Endothelial cell of umbilical vein (primary cell): Measurements from ENCODE around the gene EPHX1. TPM values are rescaled to one million over a fixed set of nuclear protein-coding genes. Genes with fewer than 3 reads are reported as not detected.

Experiments
- BruUV-seq: library from RNA; stranded (reverse); fragments of 400-500 nt; replicated peaks from 2 replicates; lab custom pipeline; 2021; lab: Mats Ljungman, UMichigan
- CTCF ChIA-PET: fragments of 300-600, 350-600 bp; sonication (Branson Sonifier 250); formaldehyde crosslinking; loops from one replicate; lab custom pipeline; 2021; ENCODE audit warnings: antibody characterized with exemption, inconsistent platforms; lab: Charles Lee
- POLR2A ChIA-PET: fragments of 300-600, 350-600 bp; sonication (Branson Sonifier 250); formaldehyde crosslinking; loops from one replicate; lab custom pipeline; 2021; ENCODE audit warnings: antibody characterized with exemption, inconsistent platforms; lab: Charles Lee
- DNase-seq: peaks from one replicate; pipeline ENCODE4 v3.0.0-alpha.2; 2011; ENCODE audit warnings: low read depth, low spot score
- FAIRE-seq: peaks from 2 replicates; lab custom pipeline; 2011; peaks lifted over from hg19 to GRCh38; lab: Jason Lieb, UNC
- H2AFZ ChIP-seq: 2 replicates; pipeline ENCODE4 v1.6.0; 2012; ENCODE audit warnings: low read depth, low read length, control low read depth, inconsistent platforms
- H3K27ac ChIP-seq: 2 replicates; pipeline ENCODE4 v1.5.1; 2011; ENCODE audit warnings: low read depth, mild to moderate bottlenecking, control low read depth, low read length, moderate library complexity; ENCODE audit not compliant: insufficient read depth
- H3K27me3 ChIP-seq, 2 experiments: 2 replicates each; pipeline versions ENCODE4 v1.6.0 to v1.6.1; 2011; ENCODE audit warnings: low read length in 2 of 2, mixed read lengths in 1 of 2; ENCODE audit not compliant: control insufficient read depth in 2 of 2, insufficient read depth in 2 of 2
- H3K36me3 ChIP-seq, 2 experiments: 2 replicates in 1 of 2; 3 replicates in 1 of 2; pipeline ENCODE4 v1.5.1; 2011; ENCODE audit warnings: low read length in 2 of 2, mild to moderate bottlenecking in 1 of 2, moderate library complexity in 1 of 2; ENCODE audit not compliant: control insufficient read depth in 2 of 2, insufficient read depth in 2 of 2; ENCODE audit errors: extremely low read depth in 1 of 2
- H3K4me1 ChIP-seq: 3 replicates; pipeline ENCODE4 v1.5.1; 2011; ENCODE audit warnings: mild to moderate bottlenecking, low read length; ENCODE audit not compliant: control insufficient read depth, insufficient read depth; ENCODE audit errors: extremely low read depth
- H3K4me2 ChIP-seq: 2 replicates; pipeline ENCODE4 v1.6.1; 2011; ENCODE audit warnings: low read length, control low read depth, mixed read lengths; ENCODE audit not compliant: insufficient read depth
- H3K4me3 ChIP-seq, 3 experiments: fragments of 200-600 bp in 1 of 3; sonication (generic), shearing (Covaris generic) in 1 of 3; replicated peaks in 1 of 3; 2 replicates each; pipeline ENCODE4 v1.5.1; 2011 to 2016; ENCODE audit warnings: control low read depth in 3 of 3, low read length in 3 of 3, mild to moderate bottlenecking in 2 of 3, inconsistent platforms in 1 of 3, low read depth in 1 of 3, moderate library complexity in 1 of 3; ENCODE audit not compliant: insufficient read depth in 1 of 3
- H3K79me2 ChIP-seq: 2 replicates; pipeline ENCODE4 v1.6.0; 2012; ENCODE audit warnings: low read length, inconsistent platforms; ENCODE audit not compliant: control insufficient read depth, insufficient read depth
- H3K9ac ChIP-seq: replicated peaks from 2 replicates; pipeline ENCODE3; 2011; ENCODE audit warnings: low read length, control low read depth; ENCODE audit not compliant: insufficient read depth; ENCODE audit errors: extremely low read depth
- H3K9me1 ChIP-seq: replicated peaks from 3 replicates; pipeline ENCODE4 v1.6.0; 2011; ENCODE audit warnings: mild to moderate bottlenecking, low read length; ENCODE audit not compliant: control insufficient read depth, insufficient read depth; ENCODE audit errors: extremely low read depth
- H3K9me3 ChIP-seq: replicated peaks from 2 replicates; pipeline ENCODE4 v1.5.1; 2012; ENCODE audit warnings: low read length, inconsistent platforms; ENCODE audit not compliant: control insufficient read depth, insufficient read depth
- H4K20me1 ChIP-seq: replicated peaks from 2 replicates; pipeline ENCODE3; 2011; ENCODE audit warnings: mild to moderate bottlenecking, low read length; ENCODE audit not compliant: control insufficient read depth, insufficient read depth; ENCODE audit errors: extremely low read depth
- EZH2 ChIP-seq: IDR thresholded peaks from 2 replicates; pipeline ENCODE4 v1.6.1; 2012; ENCODE audit warnings: borderline replicate concordance, low read depth, mild to moderate bottlenecking, moderate library complexity, low read length, inconsistent platforms; ENCODE audit not compliant: severe bottlenecking
- FOS ChIP-seq: IDR thresholded peaks from 2 replicates; pipeline ENCODE4 v1.6.1; 2011; ENCODE audit warnings: mild to moderate bottlenecking, low read length, moderate library complexity, borderline replicate concordance; ENCODE audit not compliant: insufficient read depth
- GATA2 ChIP-seq: IDR thresholded peaks from 2 replicates; pipeline ENCODE4 v1.7.0; 2011; ENCODE audit warnings: low read depth, mild to moderate bottlenecking, moderate library complexity, mixed read lengths, low read length; ENCODE audit not compliant: insufficient read length, insufficient read depth
- JUN ChIP-seq: IDR thresholded peaks from 2 replicates; pipeline ENCODE4 v1.6.1; 2011; ENCODE audit warnings: borderline replicate concordance, low read depth; ENCODE audit not compliant: insufficient read length, insufficient read depth
- MYC ChIP-seq: IDR thresholded peaks from one replicate; pipeline ENCODE4 v1.6.1; 2011; ENCODE audit warnings: mild to moderate bottlenecking, low read depth, low read length
- POLR2A ChIP-seq: IDR thresholded peaks from 2 replicates; pipeline ENCODE4 v1.6.1; 2012; ENCODE audit warnings: low read depth, mild to moderate bottlenecking, control low read depth, low read length
- POLR2AphosphoS5 ChIP-seq: IDR thresholded peaks from 2 replicates; pipeline ENCODE4 v1.6.1; 2012; ENCODE audit warnings: low read depth, mild to moderate bottlenecking, control low read depth, low read length, moderate library complexity; ENCODE audit not compliant: insufficient read depth
- dilution Hi-C: fragments of 300-500 bp; cut with MboI; formaldehyde crosslinking; loops from one replicate; pipeline ENCODE4 v1.15.0; 2019; ENCODE audit warnings: low sequenced_read_pairs; ENCODE audit not compliant: extremely low pct_ligation_motif_present
- intact Hi-C: fragments of 100-400 bp; cut with micrococcal nuclease; formaldehyde crosslinking; loops from one replicate; pipeline ENCODE4 v1.10.0; 2022
- polyA plus RNA-seq, 4 experiments: library from polyadenylated mRNA; depleted of rRNA in 3 of 4; stranded (reverse) in 3 of 4; unstranded in 1 of 4; fragments of >200 nt; gene quantifications; 2 replicates each; pipeline versions ENCODE4 v1.2.1 to v1.2.3, GENCODE V29; 2011 to 2012; ENCODE audit warnings: missing spikeins in 1 of 4
- total RNA-seq: library from RNA; stranded (reverse); gene quantifications from 2 replicates; pipeline ENCODE4 v1.2.3, GENCODE V29; 2021
- TF ChIP-seq, protein P1 (sequence below), 2 donors: IDR thresholded peaks; 1 replicate in 1 of 2; 2 replicates in 1 of 2; pipeline ENCODE4 v1.5.1; 2011; ENCODE audit warnings: low read length in 2 of 2, mild to moderate bottlenecking in 2 of 2, moderate library complexity in 2 of 2, control low read depth in 1 of 2, inconsistent platforms in 1 of 2, low read depth in 1 of 2; ENCODE audit not compliant: insufficient read depth in 1 of 2; ENCODE audit errors: extremely low read depth in 1 of 2
- TF ChIP-seq, protein P2 (sequence below): IDR thresholded peaks from 2 replicates; pipeline ENCODE4 v1.6.1; 2011; ENCODE audit not compliant: insufficient read depth, insufficient read length

EPHX1 gene
- total and polyA plus RNA-seq, 2 donors (not counting 3 experiments of a cell fraction or from before 2014, with no cell fraction given) = 23.7 to 25.2 TPM

DNA sequence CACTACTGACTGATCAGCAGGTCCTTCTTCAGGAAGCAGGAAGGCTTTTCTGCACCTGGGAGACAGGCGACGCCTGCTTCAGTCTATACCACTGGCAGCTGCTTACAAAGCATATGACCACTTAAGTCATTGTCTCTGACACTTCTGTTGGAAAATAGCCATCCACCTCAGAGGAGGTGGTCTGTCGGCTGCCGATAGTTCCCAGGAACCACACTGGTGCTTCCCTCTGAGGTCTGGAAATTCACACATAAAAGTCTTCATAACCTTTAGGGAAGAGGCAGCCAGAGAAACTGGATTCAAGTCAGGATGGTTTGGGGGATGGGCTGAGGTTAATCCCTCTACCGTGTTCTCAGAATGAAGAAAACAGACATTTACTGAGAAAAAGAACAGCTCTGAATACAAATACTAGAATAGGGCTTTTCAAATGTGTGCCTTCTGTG lies 47.9 kb upstream of the EPHX1 start:
- no peak overlapping the region for H3K9ac ChIP-seq

More for the DNA sequence above, 47.9 kb upstream of the EPHX1 start:
- CTCF ChIA-PET = interaction anchor here (0.9 to 6.0 kb wide), 3 partner anchors 11 to 282 kb away, joined by 3 to 41 read pairs (median 13); partner anchors contain the start of gene SRP9
- Histone ChIP-seq H4K20me1 (no peaks in the 10 kb centered on the region), H3K27ac (no peak overlapping the region), H3K4me3 (no peak overlapping the region), H3K79me2 (no peaks in the 10 kb centered on the region), H3K36me3 (no peaks in the 10 kb centered on the region), H3K4me2 (no peak overlapping the region), H3K9me3 (no peaks in the 10 kb centered on the region), H3K9me1 (no peaks in the 10 kb centered on the region), H3K27me3 (no peaks in the 10 kb centered on the region), H3K4me1 (peaks cover 31% of the 10 kb centered on the region), H2AFZ (no peak overlapping the region)
- intact Hi-C loops (loop anchor here (2.0 to 5.0 kb wide), 3 partner anchors 61 to 300 kb away; partner anchors contain the start of gene H3-3A), dilution Hi-C loops (no loop called here)
- no TSS peak for BruUV-seq
- POLR2A ChIA-PET = interaction anchor here (0.7 kb wide), 1 partner anchor 38 kb away, joined by 3 read pairs; no protein-coding TSS in a partner anchor
- TF ChIP-seq, protein P1, sequence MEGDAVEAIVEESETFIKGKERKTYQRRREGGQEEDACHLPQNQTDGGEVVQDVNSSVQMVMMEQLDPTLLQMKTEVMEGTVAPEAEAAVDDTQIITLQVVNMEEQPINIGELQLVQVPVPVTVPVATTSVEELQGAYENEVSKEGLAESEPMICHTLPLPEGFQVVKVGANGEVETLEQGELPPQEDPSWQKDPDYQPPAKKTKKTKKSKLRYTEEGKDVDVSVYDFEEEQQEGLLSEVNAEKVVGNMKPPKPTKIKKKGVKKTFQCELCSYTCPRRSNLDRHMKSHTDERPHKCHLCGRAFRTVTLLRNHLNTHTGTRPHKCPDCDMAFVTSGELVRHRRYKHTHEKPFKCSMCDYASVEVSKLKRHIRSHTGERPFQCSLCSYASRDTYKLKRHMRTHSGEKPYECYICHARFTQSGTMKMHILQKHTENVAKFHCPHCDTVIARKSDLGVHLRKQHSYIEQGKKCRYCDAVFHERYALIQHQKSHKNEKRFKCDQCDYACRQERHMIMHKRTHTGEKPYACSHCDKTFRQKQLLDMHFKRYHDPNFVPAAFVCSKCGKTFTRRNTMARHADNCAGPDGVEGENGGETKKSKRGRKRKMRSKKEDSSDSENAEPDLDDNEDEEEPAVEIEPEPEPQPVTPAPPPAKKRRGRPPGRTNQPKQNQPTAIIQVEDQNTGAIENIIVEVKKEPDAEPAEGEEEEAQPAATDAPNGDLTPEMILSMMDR (IDR thresholded peaks at IDR 0.05; ENCODE audit: extremely low read depth in 1 of 2, insufficient read depth in 1 of 2, low read depth in 1 of 2, low read length in 2 of 2) = no peak
- TF ChIP-seq POLR2A (no peak), MYC (no peak), EZH2 (no peak), FOS (no peak), POLR2AphosphoS5 (no peak), JUN (no peak), GATA2 (no peak)
- TF ChIP-seq, protein P2, sequence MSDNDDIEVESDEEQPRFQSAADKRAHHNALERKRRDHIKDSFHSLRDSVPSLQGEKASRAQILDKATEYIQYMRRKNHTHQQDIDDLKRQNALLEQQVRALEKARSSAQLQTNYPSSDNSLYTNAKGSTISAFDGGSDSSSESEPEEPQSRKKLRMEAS = no peak
- no peak for DNase-seq
- FAIRE-seq = no peak
